A549 treated with RU486 at 1 μM for 4 hours (cell line): ENCODE data around the gene ZNF280D. TPM values are rescaled to one million over a fixed set of nuclear protein-coding genes. Genes with fewer than 3 reads are reported as not detected.

ENCODE experiments used
- total RNA-seq: library from RNA; stranded (reverse); fragments of 200-300 nt; extraction: Qiagen RNA extraction; gene quantifications from 5 replicates; pipeline ENCODE4 v1.2.3, GENCODE V29; 2022; ENCODE audit warnings: low read depth

The ZNF280D gene
- total RNA-seq, result 13.7 to 16.5 TPM (median 15.1 TPM) in 5 replicates

GRCh38 chr15:56733136-56734012 is at the start of gene ZNF280D:
ZNF280D (minus strand) TSS chr15:56733509; CDS start chr15:56707109, 26,400 bp downstream.

Other genes starting within 250 kb of the ZNF280D start
- gene TCF12, start 185.1 kb upstream of the ZNF280D start, total RNA-seq, result 37.4 to 43.7 TPM (median 39.7 TPM) in 5 replicates